Neural cell (in vitro differentiated cells): ENCODE results near the gene MSI2. TPM values are rescaled to one million over a fixed set of nuclear protein-coding genes. Genes with fewer than 3 reads are reported as not detected.

Experiments used
- H2AFZ ChIP-seq: fragments of 200-600, 300-800 bp; sonication (generic), shearing (Covaris generic); 2 replicates; pipeline ENCODE4 v1.6.0; 2014; ENCODE audit warnings: low read depth, mild to moderate bottlenecking, antibody characterized with exemption, low read length, moderate library complexity
- H3F3A ChIP-seq: fragments of 200-600 bp; shearing (Covaris generic); 2 replicates; pipeline ENCODE4 v1.6.1; 2016; ENCODE audit warnings: mild to moderate bottlenecking, moderate library complexity, mixed read lengths, antibody characterized with exemption, low read length; ENCODE audit not compliant: insufficient read depth, poor library complexity, severe bottlenecking
- H3K27ac ChIP-seq: fragments of 200-600, 300-800 bp; sonication (generic), shearing (Covaris generic); 2 replicates; pipeline ENCODE4 v1.5.1; 2014; ENCODE audit warnings: mild to moderate bottlenecking, low read length, moderate library complexity
- H3K27me3 ChIP-seq: fragments of 300-800, 200-600 bp; sonication (generic), shearing (Covaris generic); 2 replicates; pipeline ENCODE4 v1.6.0; 2014; ENCODE audit warnings: mild to moderate bottlenecking, low read depth, low read length, moderate library complexity; ENCODE audit not compliant: insufficient read depth
- H3K36me3 ChIP-seq: fragments of 300-800, 200-600 bp; sonication (generic), shearing (Covaris generic); 2 replicates; pipeline ENCODE4 v1.5.1; 2014; ENCODE audit warnings: mild to moderate bottlenecking, antibody characterized with exemption, low read length, moderate library complexity; ENCODE audit not compliant: insufficient read depth
- H3K4me2 ChIP-seq: fragments of 300-800, 200-600 bp; sonication (generic), shearing (Covaris generic); 2 replicates; pipeline ENCODE4 v1.6.0; 2014; ENCODE audit warnings: mild to moderate bottlenecking, low read length
- H3K4me3 ChIP-seq: fragments of 300-800, 200-600 bp; sonication (generic), shearing (Covaris generic); 2 replicates; pipeline ENCODE4 v1.5.1; 2014; ENCODE audit warnings: mild to moderate bottlenecking, low read length, moderate library complexity
- H3K79me2 ChIP-seq: fragments of 200-600 bp; shearing (Covaris generic); replicated peaks from 2 replicates; pipeline ENCODE4 v1.6.0; 2014; ENCODE audit warnings: mild to moderate bottlenecking, low read length, moderate library complexity; ENCODE audit not compliant: insufficient read depth
- H3K9ac ChIP-seq: fragments of 300-800, 200-600 bp; sonication (generic), shearing (Covaris generic); 2 replicates; pipeline ENCODE4 v1.6.1; 2016; ENCODE audit warnings: mild to moderate bottlenecking, low read length, mixed read lengths
- H3K9me2 ChIP-seq: fragments of 200-600 bp; shearing (Covaris generic); 2 replicates; pipeline ENCODE4 v1.6.1; 2016; ENCODE audit warnings: mild to moderate bottlenecking, low read length, mixed read lengths; ENCODE audit not compliant: insufficient read depth
- H3K9me3 ChIP-seq: fragments of 200-600, 300-800 bp; sonication (generic), shearing (Covaris generic); 2 replicates; pipeline ENCODE4 v1.6.1; 2016; ENCODE audit warnings: mild to moderate bottlenecking, mixed run types, low read length, moderate library complexity, mixed read lengths
- H4K20me1 ChIP-seq: fragments of 200-600 bp; shearing (Covaris generic); 2 replicates; pipeline ENCODE4 v1.6.1; 2016; ENCODE audit warnings: mild to moderate bottlenecking, mixed run types; ENCODE audit not compliant: insufficient read depth
- CTCF ChIP-seq: fragments of 450-650 bp; IDR thresholded peaks from 2 replicates; pipeline ENCODE4 v1.5.1; 2014; ENCODE audit warnings: antibody characterized with exemption, mild to moderate bottlenecking, moderate library complexity; ENCODE audit not compliant: poor library complexity, severe bottlenecking
- EP300 ChIP-seq: fragments of 450-650 bp; conservative IDR thresholded peaks from 2 replicates; pipeline ENCODE4 v1.6.1; 2014; ENCODE audit warnings: antibody characterized with exemption, mild to moderate bottlenecking, moderate library complexity; ENCODE audit not compliant: poor library complexity, severe bottlenecking
- EZH2 ChIP-seq: fragments of 200-600, 300-800 bp; shearing (Covaris generic), sonication (generic); IDR thresholded peaks from 2 replicates; pipeline ENCODE4 v1.6.1; 2014; ENCODE audit warnings: antibody characterized with exemption, low read length, borderline replicate concordance, mild to moderate bottlenecking; ENCODE audit not compliant: insufficient read depth, poor library complexity, severe bottlenecking
- MXI1 ChIP-seq: fragments of 450-650 bp; conservative IDR thresholded peaks from 2 replicates; pipeline ENCODE4 v1.6.1; 2014; ENCODE audit warnings: antibody characterized with exemption, mild to moderate bottlenecking; ENCODE audit not compliant: poor library complexity, severe bottlenecking
- POLR2AphosphoS5 ChIP-seq: IDR thresholded peaks from 2 replicates; pipeline ENCODE4 v1.6.1; 2012
- RAD21 ChIP-seq: fragments of 450-650 bp; conservative IDR thresholded peaks from 2 replicates; pipeline ENCODE4 v1.6.1; 2014; ENCODE audit warnings: antibody characterized with exemption, mild to moderate bottlenecking, moderate library complexity
- REST ChIP-seq: IDR thresholded peaks from 2 replicates; pipeline ENCODE4 v1.6.1; 2012; ENCODE audit warnings: borderline replicate concordance
- SMC3 ChIP-seq: fragments of 450-650 bp; conservative IDR thresholded peaks from 2 replicates; pipeline ENCODE4 v1.6.1; 2014; ENCODE audit warnings: antibody characterized with exemption, mild to moderate bottlenecking, moderate library complexity; ENCODE audit not compliant: poor library complexity
- TAF1 ChIP-seq: IDR thresholded peaks from 2 replicates; pipeline ENCODE4 v1.6.1; 2012; ENCODE audit warnings: low read depth
- polyA plus RNA-seq: library from polyadenylated mRNA; depleted of rRNA; stranded (reverse); fragments of >200 nt; gene quantifications from 2 replicates; pipeline ENCODE4 v1.2.3, GENCODE V29; 2014

Gene MSI2
- polyA plus RNA-seq, 1 donor from 2014 or later: 61.4 TPM

GRCh38 chr17:57440522-57441269 is 184.4 kb downstream of the MSI2 start:
- H3K79me2 ChIP-seq: peaks cover 62% of the 10 kb centered on the region
- no peaks in the 10 kb centered on the region for H4K20me1 ChIP-seq
- H3F3A ChIP-seq: no peaks in the 10 kb centered on the region
- TF ChIP-seq MXI1: no peak
- peak; percentile 36 for TF ChIP-seq CTCF
- no peak for TF ChIP-seq EP300
- TF ChIP-seq RAD21: no peak
- TF ChIP-seq REST: no peak
- no peak for TF ChIP-seq POLR2AphosphoS5
- no peak for TF ChIP-seq TAF1
- no peak for TF ChIP-seq EZH2
- peak; percentile 27 for TF ChIP-seq SMC3
- H3K4me3 ChIP-seq: no peak overlapping the region
- H3K4me2 ChIP-seq: no peak overlapping the region
- no peaks in the 10 kb centered on the region for H3K9me3 ChIP-seq
- H3K9me2 ChIP-seq: no peaks in the 10 kb centered on the region
- no peak overlapping the region for H3K9ac ChIP-seq
- no peak overlapping the region for H3K27ac ChIP-seq
- H3K27me3 ChIP-seq: no peaks in the 10 kb centered on the region
- no peaks in the 10 kb centered on the region for H3K36me3 ChIP-seq
- no peak overlapping the region for H2AFZ ChIP-seq

GRCh38 chr17:57441270-57441600 is 184.9 kb downstream of the MSI2 start:
- TF ChIP-seq CTCF (no peak), SMC3 (no peak), TAF1 (no peak)
- H4K20me1 ChIP-seq: no peaks in the 10 kb centered on the region
- H3K4me3 ChIP-seq: no peak overlapping the region
- no peaks in the 10 kb centered on the region for H3F3A ChIP-seq
- no peak overlapping the region for H3K4me2 ChIP-seq
- no peak overlapping the region for H3K9ac ChIP-seq
- no peaks in the 10 kb centered on the region for H3K9me3 ChIP-seq
- H3K9me2 ChIP-seq: no peaks in the 10 kb centered on the region
- H3K79me2 ChIP-seq: peaks cover 56% of the 10 kb centered on the region
- H2AFZ ChIP-seq: no peak overlapping the region
- H3K36me3 ChIP-seq: no peaks in the 10 kb centered on the region
- H3K27ac ChIP-seq: no peak overlapping the region
- H3K27me3 ChIP-seq: no peaks in the 10 kb centered on the region
